Brain microvascular endothelial cell (primary cell): ENCODE results near the gene PDCD1.
"Not testable (repeated sequence)": the region's sequence is repeated elsewhere in the genome, so short reads cannot be mapped to it uniquely, and the experiment has no call there.

Experiments used
- DNase-seq: peaks from one replicate; pipeline ENCODE4 v3.0.0-alpha.2; 2020
- H3K27ac ChIP-seq: fragments of 250-450 bp; sonication (Bioruptor Pico); 2 replicates; pipeline ENCODE4 v1.5.1; 2020; ENCODE audit warnings: mild to moderate bottlenecking, moderate library complexity
- H3K27me3 ChIP-seq: fragments of 250-450 bp; sonication (Bioruptor Pico); replicated peaks from 2 replicates; pipeline ENCODE4 v1.5.1; 2020; ENCODE audit warnings: mild to moderate bottlenecking
- H3K36me3 ChIP-seq: fragments of 250-450 bp; sonication (Bioruptor Pico); replicated peaks from 2 replicates; pipeline ENCODE4 v1.5.1; 2020; ENCODE audit warnings: mild to moderate bottlenecking
- H3K4me3 ChIP-seq: 2 replicates; pipeline ENCODE4 v1.5.1; 2011; ENCODE audit warnings: low read depth, mild to moderate bottlenecking, control low read depth, low read length, moderate library complexity
- CTCF ChIP-seq: IDR thresholded peaks from 2 replicates; pipeline ENCODE4 v1.5.1; 2011; ENCODE audit warnings: low read depth, mild to moderate bottlenecking, moderate library complexity, low read length, control low read depth, inconsistent platforms; ENCODE audit errors: missing control alignments
- in situ Hi-C: cut with HindIII; loops from 2 replicates; pipeline ENCODE4 v1.10.0; 2017; ENCODE audit warnings: low sequenced_read_pairs, low pct_ligation_motif_present

The PDCD1 gene

GRCh38 chr2:241835611-241836010 lies 23.1 kb downstream of the PDCD1 start:
- no peak for DNase-seq
- Histone ChIP-seq H3K27me3 (peaks cover 7% of the 10 kb centered on the region), H3K4me3 (no peak overlapping the region), H3K36me3 (no peaks in the 10 kb centered on the region), H3K27ac (no peak overlapping the region)
- in situ Hi-C loops: no loop called here
- no peak for TF ChIP-seq CTCF

- no peak for TF ChIP-seq CTCF
- in situ Hi-C loops: no loop called here
- H3K4me3 ChIP-seq: no peak overlapping the region
- DNase-seq: no peak
- no peak overlapping the region for H3K27ac ChIP-seq
- peaks cover 7% of the 10 kb centered on the region for H3K27me3 ChIP-seq
- H3K36me3 ChIP-seq: no peaks in the 10 kb centered on the region
Observed at GRCh38 chr2:241834527-241835210, 24.0 kb downstream of the PDCD1 start.

GRCh38 chr2:241833756-241834526 lies 24.8 kb downstream of the PDCD1 start:
- H3K27ac ChIP-seq, H3K36me3 ChIP-seq, H3K27me3 ChIP-seq, in situ Hi-C loops, H3K4me3 ChIP-seq, DNase-seq: not testable (repeated sequence)

- H3K36me3 ChIP-seq: no peaks in the 10 kb centered on the region
- TF ChIP-seq CTCF: no peak
- in situ Hi-C loops: no loop called here
- peaks cover 2% of the 10 kb centered on the region for H3K27me3 ChIP-seq
- H3K4me3 ChIP-seq: no peak overlapping the region
- no peak for DNase-seq
- H3K27ac ChIP-seq: no peak overlapping the region
Observed at GRCh38 chr2:241833101-241833663, 25.5 kb downstream of the PDCD1 start.

GRCh38 chr2:241827394-241827793 lies 31.3 kb downstream of the PDCD1 start:
- in situ Hi-C loops: no loop called here
- Histone ChIP-seq H3K27me3 (no peaks in the 10 kb centered on the region), H3K36me3 (no peaks in the 10 kb centered on the region), H3K4me3 (no peak overlapping the region), H3K27ac (no peak overlapping the region)
- TF ChIP-seq CTCF: no peak
- no peak for DNase-seq

GRCh38 chr2:241823531-241824437 lies 34.9 kb downstream of the PDCD1 start:
- H3K27me3 ChIP-seq, in situ Hi-C loops, H3K27ac ChIP-seq, H3K4me3 ChIP-seq, DNase-seq, H3K36me3 ChIP-seq: not testable (repeated sequence)
